ENCODE measurements around the gene PTK7. TPM values are rescaled to one million over a fixed set of nuclear protein-coding genes. Genes with fewer than 3 reads are reported as not detected.

The PTK7 gene
- total RNA-seq, 1 experiment from 2014 or later: 165 TPM

DNA sequence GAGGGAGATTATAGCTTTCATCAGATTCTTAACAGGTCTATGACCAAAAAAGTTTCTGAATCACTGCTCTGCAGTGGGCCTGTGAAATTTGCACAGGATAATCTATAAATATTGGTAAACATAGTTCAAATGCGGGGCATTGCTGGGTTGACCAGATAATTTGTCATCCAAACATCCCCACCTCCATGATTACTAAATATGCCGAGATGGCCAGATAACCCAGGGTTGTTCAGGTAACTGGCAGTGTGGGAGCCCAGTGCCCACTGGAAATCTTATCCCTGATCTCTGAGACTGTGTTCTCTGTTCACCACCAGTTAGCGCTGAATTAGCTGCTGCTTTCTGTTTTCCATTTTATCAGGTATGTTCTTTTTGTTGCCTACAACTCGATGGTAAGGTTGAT lies 21.4 kb downstream of the PTK7 start:
- no peaks in the 10 kb centered on the region for H3K27me3 Mint-ChIP-seq (ENCODE audit: low read depth)
- no peaks in the 10 kb centered on the region for H3K36me3 Mint-ChIP-seq
- TF ChIP-seq TEAD4 (CRISPR knock-in tag; IDR thresholded peaks at IDR 0.05): no peak
- no peak for TF ChIP-seq FOXJ3 (CRISPR knock-in tag; IDR thresholded peaks at IDR 0.05; ENCODE audit: borderline replicate concordance)
- no peak for TF ChIP-seq JAZF1 (CRISPR knock-in tag; IDR thresholded peaks at IDR 0.05)
- TF ChIP-seq CREM (CRISPR knock-in tag; IDR thresholded peaks at IDR 0.05): no peak
- TF ChIP-seq MYBL2 (CRISPR knock-in tag; IDR thresholded peaks at IDR 0.05): no peak
- TF ChIP-seq EMX1 (CRISPR knock-in tag; IDR thresholded peaks at IDR 0.05): no peak
- no peak for TF ChIP-seq NR1H2 (CRISPR knock-in tag; IDR thresholded peaks at IDR 0.05)
- TF ChIP-seq SP1 (CRISPR knock-in tag; conservative IDR thresholded peaks at IDR 0.05): no peak
- TF ChIP-seq ATF1 (CRISPR knock-in tag; IDR thresholded peaks at IDR 0.05): no peak
- TF ChIP-seq, protein P1, sequence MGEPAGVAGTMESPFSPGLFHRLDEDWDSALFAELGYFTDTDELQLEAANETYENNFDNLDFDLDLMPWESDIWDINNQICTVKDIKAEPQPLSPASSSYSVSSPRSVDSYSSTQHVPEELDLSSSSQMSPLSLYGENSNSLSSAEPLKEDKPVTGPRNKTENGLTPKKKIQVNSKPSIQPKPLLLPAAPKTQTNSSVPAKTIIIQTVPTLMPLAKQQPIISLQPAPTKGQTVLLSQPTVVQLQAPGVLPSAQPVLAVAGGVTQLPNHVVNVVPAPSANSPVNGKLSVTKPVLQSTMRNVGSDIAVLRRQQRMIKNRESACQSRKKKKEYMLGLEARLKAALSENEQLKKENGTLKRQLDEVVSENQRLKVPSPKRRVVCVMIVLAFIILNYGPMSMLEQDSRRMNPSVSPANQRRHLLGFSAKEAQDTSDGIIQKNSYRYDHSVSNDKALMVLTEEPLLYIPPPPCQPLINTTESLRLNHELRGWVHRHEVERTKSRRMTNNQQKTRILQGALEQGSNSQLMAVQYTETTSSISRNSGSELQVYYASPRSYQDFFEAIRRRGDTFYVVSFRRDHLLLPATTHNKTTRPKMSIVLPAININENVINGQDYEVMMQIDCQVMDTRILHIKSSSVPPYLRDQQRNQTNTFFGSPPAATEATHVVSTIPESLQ (CRISPR knock-in tag; IDR thresholded peaks at IDR 0.05): no peak
- no peak overlapping the region for H3K4me3 Mint-ChIP-seq
- ATAC-seq (no peak), DNase-seq (ENCODE audit: low spot score) (no peak)
- POLR2A ChIA-PET: interaction anchor here (1.1 to 2.0 kb wide), 3 partner anchors 21 to 43 kb away, joined by 3 to 10 read pairs (median 4); partner anchors contain the start of genes CUL7 and PTK7
- H3K27ac Mint-ChIP-seq: peak overlapping the region; percentile 97
- H3K9me3 Mint-ChIP-seq: no peaks in the 10 kb centered on the region
- CTCF ChIA-PET: interaction anchor here (1.3 to 2.0 kb wide), 2 partner anchors 15 to 46 kb away, joined by 4 to 11 read pairs; no protein-coding TSS in a partner anchor
- H3K4me1 Mint-ChIP-seq: peaks cover 59% of the 10 kb centered on the region

GRCh38 chr6:43101497-43101896 lies 25.4 kb downstream of the PTK7 start:
- CTCF ChIA-PET: interaction anchor here (1.6 kb wide), 1 partner anchor 25 kb away, joined by 4 read pairs; the partner anchor contains the start of gene PTK7
- no peak for ATAC-seq
- no peak for DNase-seq (ENCODE audit: low spot score)
- Mint-ChIP-seq H3K36me3 (peaks cover 3% of the 10 kb centered on the region; the same call in 1 of the 2 replicates), H3K4me1 (peaks cover 57% of the 10 kb centered on the region), H3K27me3 (ENCODE audit: low read depth) (no peaks in the 10 kb centered on the region), H3K4me3 (no peak overlapping the region), H3K9me3 (no peaks in the 10 kb centered on the region), H3K27ac (no peak overlapping the region)
- POLR2A ChIA-PET: no interaction called here
- no peak for TF ChIP-seq OVOL2 (CRISPR knock-in tag; IDR thresholded peaks at IDR 0.05; ENCODE audit: borderline replicate concordance)
- TF ChIP-seq GTF2I (CRISPR knock-in tag; conservative IDR thresholded peaks at IDR 0.05): no peak
- TF ChIP-seq TEAD4 (CRISPR knock-in tag; IDR thresholded peaks at IDR 0.05): no peak
- no peak for TF ChIP-seq SOX15 (CRISPR knock-in tag; IDR thresholded peaks at IDR 0.05)
- TF ChIP-seq JUN (CRISPR knock-in tag; IDR thresholded peaks at IDR 0.05): no peak
- no peak for TF ChIP-seq ETV6 (CRISPR knock-in tag; IDR thresholded peaks at IDR 0.05)
- TF ChIP-seq USF2 (CRISPR knock-in tag; IDR thresholded peaks at IDR 0.05): no peak
- no peak for TF ChIP-seq ELF4 (CRISPR knock-in tag; IDR thresholded peaks at IDR 0.05; ENCODE audit: low read depth)

GRCh38 chr6:43103253-43103876 lies 27.3 kb downstream of the PTK7 start:
- Mint-ChIP-seq H3K27me3 (ENCODE audit: low read depth) (no peaks in the 10 kb centered on the region), H3K9me3 (no peaks in the 10 kb centered on the region), H3K36me3 (peaks cover 3% of the 10 kb centered on the region; the same call in 1 of the 2 replicates), H3K4me3 (peak overlapping the region; percentile 6; the same call in 1 of the 2 replicates), H3K4me1 (peaks cover 45% of the 10 kb centered on the region), H3K27ac (peak overlapping the region; percentile 97)
- CTCF ChIA-PET: no interaction called here
- ATAC-seq (peak; percentile 93), DNase-seq (ENCODE audit: low spot score) (no peak)
- POLR2A ChIA-PET: no interaction called here
- TF ChIP-seq SP1 (CRISPR knock-in tag; conservative IDR thresholded peaks at IDR 0.05) (no peak), STAT6 (CRISPR knock-in tag; conservative IDR thresholded peaks at IDR 0.05; ENCODE audit: low read depth) (no peak), NR3C1 (CRISPR knock-in tag; conservative IDR thresholded peaks at IDR 0.05; ENCODE audit: low read depth) (no peak), SMAD3 (CRISPR knock-in tag; IDR thresholded peaks at IDR 0.05; ENCODE audit: borderline replicate concordance) (no peak), TEAD1 (CRISPR knock-in tag; IDR thresholded peaks at IDR 0.05) (peak; percentile 41; the same call in 1 of the 2 replicates), ZNF121 (CRISPR knock-in tag; IDR thresholded peaks at IDR 0.05) (no peak)
- TF ChIP-seq, protein P1 (CRISPR knock-in tag; IDR thresholded peaks at IDR 0.05): no peak

Measured in WTC11 (cell line).